Progenitor cell of endocrine pancreas (in vitro differentiated cells): ENCODE measurements around the gene CDC6. TPM values are rescaled to one million over a fixed set of nuclear protein-coding genes. Genes with fewer than 3 reads are reported as not detected.

Experiments
- DNase-seq: peaks from one replicate; pipeline ENCODE4 v3.0.0; 2021; ENCODE audit warnings: low spot score; ENCODE audit not compliant: unreplicated experiment
- H3K27ac Mint-ChIP-seq: 2 replicates; pipeline ENCODE4 v1.8.0; 2021; ENCODE audit warnings: mild to moderate bottlenecking, moderate library complexity, mixed read lengths
- H3K27me3 Mint-ChIP-seq: 2 replicates; pipeline ENCODE4 v1.8.0; 2021; ENCODE audit warnings: mixed read lengths
- H3K36me3 Mint-ChIP-seq: 2 replicates; pipeline ENCODE4 v1.8.0; 2022; ENCODE audit warnings: mixed read lengths; ENCODE audit not compliant: insufficient read depth
- H3K4me1 Mint-ChIP-seq: 2 replicates; pipeline ENCODE4 v1.8.0; 2021; ENCODE audit warnings: low read depth, mixed read lengths
- H3K4me3 Mint-ChIP-seq: 2 replicates; pipeline ENCODE4 v1.8.0; 2021; ENCODE audit warnings: low read depth, mild to moderate bottlenecking, moderate library complexity, mixed read lengths
- H3K9me3 Mint-ChIP-seq: 2 replicates; pipeline ENCODE4 v1.8.0; 2021; ENCODE audit warnings: low read depth, mixed read lengths
- total RNA-seq: library from RNA; stranded (reverse); gene quantifications from 2 replicates; pipeline ENCODE4 v1.2.1, GENCODE V29; 2021
- TF ChIP-seq, protein P1 (sequence below): fragments of 200-600 bp; sonication (generic); IDR thresholded peaks from one replicate; pipeline ENCODE4 v1.5.0; 2021; ENCODE audit warnings: antibody characterized with exemption, mild to moderate bottlenecking; ENCODE audit not compliant: unreplicated experiment

The CDC6 gene
- total RNA-seq, 1 donor from 2014 or later, result 35.7 TPM

DNA sequence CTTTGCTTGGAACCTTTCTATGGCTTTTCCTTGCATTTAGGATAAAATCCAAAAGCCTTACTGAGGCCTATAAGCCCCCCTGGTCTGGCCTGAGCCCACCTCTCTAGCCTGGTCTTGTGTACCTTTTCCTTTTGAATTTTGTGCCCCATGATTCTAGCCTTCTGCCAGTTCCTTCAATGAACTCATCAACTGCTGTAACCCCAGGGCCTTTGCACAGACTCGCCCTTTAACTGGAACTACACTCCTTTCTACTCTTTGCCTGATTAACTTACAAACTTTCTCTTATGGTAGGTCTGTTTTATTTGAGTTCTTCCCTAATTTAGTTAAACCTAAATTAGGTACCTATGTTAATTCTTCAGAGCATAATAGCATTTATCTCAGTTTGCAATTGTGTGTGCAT is 52.6 kb downstream of the CDC6 start:
- no peak for DNase-seq
- Mint-ChIP-seq H3K36me3 (peaks cover 4% of the 10 kb centered on the region), H3K4me3 (peak overlapping the region; percentile 89), H3K9me3 (no peaks in the 10 kb centered on the region), H3K27ac (peak overlapping the region; percentile 98), H3K27me3 (no peaks in the 10 kb centered on the region), H3K4me1 (peaks cover 50% of the 10 kb centered on the region)
- TF ChIP-seq, protein P1, sequence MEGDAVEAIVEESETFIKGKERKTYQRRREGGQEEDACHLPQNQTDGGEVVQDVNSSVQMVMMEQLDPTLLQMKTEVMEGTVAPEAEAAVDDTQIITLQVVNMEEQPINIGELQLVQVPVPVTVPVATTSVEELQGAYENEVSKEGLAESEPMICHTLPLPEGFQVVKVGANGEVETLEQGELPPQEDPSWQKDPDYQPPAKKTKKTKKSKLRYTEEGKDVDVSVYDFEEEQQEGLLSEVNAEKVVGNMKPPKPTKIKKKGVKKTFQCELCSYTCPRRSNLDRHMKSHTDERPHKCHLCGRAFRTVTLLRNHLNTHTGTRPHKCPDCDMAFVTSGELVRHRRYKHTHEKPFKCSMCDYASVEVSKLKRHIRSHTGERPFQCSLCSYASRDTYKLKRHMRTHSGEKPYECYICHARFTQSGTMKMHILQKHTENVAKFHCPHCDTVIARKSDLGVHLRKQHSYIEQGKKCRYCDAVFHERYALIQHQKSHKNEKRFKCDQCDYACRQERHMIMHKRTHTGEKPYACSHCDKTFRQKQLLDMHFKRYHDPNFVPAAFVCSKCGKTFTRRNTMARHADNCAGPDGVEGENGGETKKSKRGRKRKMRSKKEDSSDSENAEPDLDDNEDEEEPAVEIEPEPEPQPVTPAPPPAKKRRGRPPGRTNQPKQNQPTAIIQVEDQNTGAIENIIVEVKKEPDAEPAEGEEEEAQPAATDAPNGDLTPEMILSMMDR, result no peak

DNA sequence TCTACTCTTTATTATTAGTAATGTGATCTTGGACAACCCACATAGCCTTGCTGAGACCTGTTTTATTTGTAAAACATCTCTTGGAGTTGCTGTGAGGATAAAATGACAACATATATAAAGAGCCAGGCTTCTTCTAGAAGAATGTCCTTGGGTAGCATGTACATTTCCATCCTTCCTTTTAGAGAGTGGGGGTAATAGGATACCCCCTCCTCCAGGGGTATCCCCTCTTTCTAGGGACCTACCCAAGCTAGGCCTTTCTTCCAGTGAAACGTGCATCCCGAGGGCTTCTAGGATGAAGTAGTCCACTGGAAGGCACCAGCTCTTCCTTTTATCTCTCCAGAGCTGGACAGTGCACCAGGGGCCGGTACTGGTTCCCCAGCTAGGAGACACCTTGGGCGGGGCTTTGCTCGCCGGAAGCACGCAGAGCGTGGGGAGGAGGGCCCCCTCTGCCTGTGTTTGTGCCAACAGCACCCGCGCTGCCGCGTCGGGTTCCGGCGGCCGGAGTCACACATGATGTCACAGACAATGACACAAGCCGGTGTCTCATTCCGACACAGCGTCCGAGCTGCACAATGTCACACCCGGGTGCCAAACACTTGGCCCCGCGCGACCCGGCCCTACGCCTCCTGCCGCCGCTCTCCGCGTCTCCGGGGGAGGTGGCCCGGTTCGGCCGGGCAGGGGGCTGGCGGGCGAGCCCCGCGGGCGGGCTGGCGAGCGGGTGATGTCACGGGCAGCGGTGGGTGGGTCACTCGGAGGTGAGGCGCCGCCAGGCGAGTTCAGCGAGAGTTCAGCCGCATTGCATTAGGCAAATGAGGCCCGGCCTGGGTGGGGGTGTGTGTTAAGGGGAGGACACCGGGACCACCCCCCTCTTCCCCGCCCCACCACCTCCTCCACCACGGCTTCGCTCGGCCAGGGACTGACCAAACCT is 53.5 kb downstream of the CDC6 start:
- TF ChIP-seq, protein P1, result peak; percentile 37
- H3K4me3 Mint-ChIP-seq, result peak overlapping the region; percentile 89
- no peaks in the 10 kb centered on the region for H3K27me3 Mint-ChIP-seq
- H3K27ac Mint-ChIP-seq, result peak overlapping the region; percentile 98
- peak; percentile 81 for DNase-seq
- H3K9me3 Mint-ChIP-seq, result no peaks in the 10 kb centered on the region
- H3K4me1 Mint-ChIP-seq, result peaks cover 54% of the 10 kb centered on the region
- peaks cover 4% of the 10 kb centered on the region for H3K36me3 Mint-ChIP-seq

DNA sequence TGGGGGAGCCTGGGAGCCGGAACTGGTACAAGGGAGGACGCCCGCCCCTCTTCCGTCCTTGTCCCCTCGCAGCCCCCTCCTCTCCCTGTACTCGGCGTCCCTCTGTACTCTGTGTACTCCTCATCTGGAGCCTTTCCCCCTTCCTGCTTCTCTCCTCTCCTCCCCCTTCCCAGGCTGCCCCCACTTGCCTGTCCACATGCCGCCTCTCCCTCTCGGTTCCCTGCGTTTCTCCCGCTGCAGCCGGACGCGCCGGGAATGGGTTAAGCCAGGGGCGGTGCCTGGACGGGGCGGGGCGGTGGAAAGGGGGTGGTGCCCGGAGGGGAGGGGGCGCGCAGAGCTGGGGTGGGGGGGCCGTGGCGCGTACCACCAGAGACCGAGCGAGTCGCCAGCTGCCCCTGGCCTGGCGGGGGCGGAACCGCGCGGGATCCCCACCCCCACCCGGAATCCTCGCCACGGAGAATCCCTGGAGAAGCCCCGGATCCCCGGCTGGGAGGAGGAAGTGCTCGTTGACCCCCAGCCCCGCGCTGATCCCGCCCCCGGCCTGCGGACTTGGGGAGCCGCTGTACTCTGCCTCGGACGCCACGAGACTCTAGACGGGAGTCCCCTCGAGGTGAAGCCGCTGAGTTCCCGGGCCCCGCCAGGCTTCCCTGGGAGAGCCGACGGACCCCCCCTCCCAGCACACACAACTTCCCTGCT is 54.3 kb downstream of the CDC6 start:
- TF ChIP-seq, protein P1, result no peak
- Mint-ChIP-seq H3K27me3 (no peaks in the 10 kb centered on the region), H3K36me3 (peaks cover 4% of the 10 kb centered on the region), H3K4me1 (peaks cover 60% of the 10 kb centered on the region), H3K9me3 (no peaks in the 10 kb centered on the region), H3K4me3 (peak overlapping the region; percentile 89), H3K27ac (peak overlapping the region; percentile 98)
- DNase-seq, result peak; percentile 74

DNA sequence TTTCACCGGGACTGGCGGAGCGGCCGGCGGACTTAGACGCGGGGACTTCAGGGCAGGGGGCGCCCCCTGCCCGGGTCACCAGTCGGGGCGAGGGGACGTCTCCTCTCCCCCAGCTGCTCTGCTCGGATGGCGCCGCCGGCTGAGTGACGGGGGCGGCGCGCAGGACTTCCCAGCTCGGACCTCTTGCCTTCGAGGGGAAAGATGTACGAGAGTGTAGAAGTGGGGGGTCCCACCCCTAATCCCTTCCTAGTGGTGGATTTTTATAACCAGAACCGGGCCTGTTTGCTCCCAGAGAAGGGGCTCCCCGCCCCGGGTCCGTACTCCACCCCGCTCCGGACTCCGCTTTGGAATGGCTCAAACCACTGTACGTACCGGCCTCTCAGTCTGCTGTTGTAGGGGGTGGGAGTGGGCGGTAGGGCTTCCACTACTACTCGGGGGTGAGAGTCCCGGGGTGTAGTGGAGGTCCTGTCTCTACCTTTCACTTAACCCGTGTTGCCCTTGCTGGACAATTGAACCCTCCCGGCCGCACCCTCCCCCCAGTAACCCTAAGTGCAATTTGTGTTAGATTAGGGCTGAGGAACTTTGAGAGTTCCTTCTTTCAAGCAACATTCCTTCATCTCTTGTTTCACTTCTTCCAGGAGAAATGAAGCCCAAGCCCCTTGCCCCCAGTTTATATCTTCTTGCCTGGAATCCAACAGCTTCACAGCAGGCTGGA is 55.0 kb downstream of the CDC6 start:
- DNase-seq, result no peak

More for the DNA sequence above, 55.0 kb downstream of the CDC6 start:
- peak overlapping the region; percentile 89 for H3K4me3 Mint-ChIP-seq
- H3K9me3 Mint-ChIP-seq, result no peaks in the 10 kb centered on the region
- peak overlapping the region; percentile 97 for H3K27ac Mint-ChIP-seq
- peaks cover 4% of the 10 kb centered on the region for H3K36me3 Mint-ChIP-seq
- H3K27me3 Mint-ChIP-seq, result no peaks in the 10 kb centered on the region
- peaks cover 62% of the 10 kb centered on the region for H3K4me1 Mint-ChIP-seq
- TF ChIP-seq, protein P1, result peak; percentile 8
